Ovary (tissue), 9 donors: ENCODE data around the gene DDR2. TPM values are rescaled to one million over a fixed set of nuclear protein-coding genes. Genes with fewer than 3 reads are reported as not detected.

Experiments
- DNase-seq, 5 donors: peaks; one replicate each; pipeline ENCODE4 v3.0.0-alpha.2; 2019 to 2020
- H3K27ac ChIP-seq, 2 donors: fragments of 200-600 bp; one replicate each; pipeline versions ENCODE4 v1.5.1 to v1.8.0; 2019 to 2022
- H3K27me3 ChIP-seq: fragments of 200-600 bp; one replicate; pipeline ENCODE4 v1.8.0; 2022
- H3K36me3 ChIP-seq: fragments of 200-600 bp; sonication (generic); one replicate; pipeline ENCODE4 v1.5.1; 2019
- H3K4me1 ChIP-seq: one replicate; pipeline ENCODE4 v1.8.1; 2013; ENCODE audit warnings: mild to moderate bottlenecking, moderate library complexity; ENCODE audit not compliant: insufficient read depth
- H3K4me3 ChIP-seq: fragments of 200-600 bp; sonication (generic); one replicate; pipeline ENCODE4 v1.5.1; 2017
- H3K9me3 ChIP-seq, 2 donors: fragments of 200-600 bp in 1 of 2; sonication (generic) in 1 of 2; one replicate each; pipeline versions ENCODE4 v1.5.1 to v1.8.1; 2013 to 2019; ENCODE audit warnings: mild to moderate bottlenecking in 1 of 2, moderate library complexity in 1 of 2
- EP300 ChIP-seq: sonication (generic); formaldehyde crosslinking; IDR thresholded peaks from one replicate; pipeline ENCODE4 v1.6.1; 2017; ENCODE audit warnings: antibody characterized with exemption
- POLR2A ChIP-seq: fragments of 450-650 bp; IDR thresholded peaks from one replicate; pipeline ENCODE4 v1.6.1; 2017; ENCODE audit warnings: antibody characterized with exemption, mild to moderate bottlenecking, moderate library complexity
- WGBS, 3 donors: extraction: QIAGEN DNeasy Blood & Tissue Kit in 1 of 3; methylation state at CpG; one replicate each; pipeline versions ENCODE4 v1.1.5 to v1.1.7; 2013 to 2017; 5-methylcytosine and 5-hydroxymethylcytosine counted together
- intact Hi-C, 4 donors: fragments of 100-400 bp; cut with DNase I; formaldehyde crosslinking; loops; one replicate each; pipeline versions ENCODE4 v1.11.0 to v1.15.1; 2022 to 2023
- polyA plus RNA-seq, 2 donors: library from polyadenylated mRNA; stranded (reverse); fragments of 200-250 nt in 1 of 2; fragments of 350-450 nt in 1 of 2; fragmentation: Illumina TruSeq in 1 of 2; extraction: RNeasy Lipid Tissue Mini Kit (QIAGEN cat#74804) in 1 of 2; gene quantifications; one replicate each; pipeline ENCODE4 v1.2.3, GENCODE V29; 2013 to 2014
- total RNA-seq, 7 donors: library from RNA; depleted of rRNA in 2 of 7; stranded (reverse); fragments of >200 nt in 2 of 7; fragmentation: NEBNext Ultra II Directional in 3 of 7; extraction: Animal tissue kit (Norgen Biotek cat#: 25700) in 3 of 7; gene quantifications; one replicate each; pipeline versions ENCODE4 v1.1.0 to v1.2.4, GENCODE V29; 2016 to 2023
- TF ChIP-seq, protein P1 (sequence below), 3 donors: fragments of 450-650 bp in 2 of 3; fragments of 200-600 bp in 1 of 3; IDR thresholded peaks; one replicate each; pipeline versions ENCODE4 v1.5.1 to v1.8.0; 2016 to 2022; ENCODE audit warnings: antibody characterized with exemption in 3 of 3, mild to moderate bottlenecking in 1 of 3
- donor health status: DM: no; HTN: no; CAD: no; lungs with moderate emphysema.
- donor health status: DM: no; HTN: no; CAD: no.
- donor health status: Bipolar disorder and iron deficiency.
- donor health status: DM: yes; HTN: yes; CAD: no.
- donor health status: DM: no; HTN: no; CAD: no.
- donor health status: DM: yes; HTN: yes; CAD: no.

The DDR2 gene
- total and polyA plus RNA-seq, 9 donors = 25.6 to 143 (median 79.0) TPM

DNA sequence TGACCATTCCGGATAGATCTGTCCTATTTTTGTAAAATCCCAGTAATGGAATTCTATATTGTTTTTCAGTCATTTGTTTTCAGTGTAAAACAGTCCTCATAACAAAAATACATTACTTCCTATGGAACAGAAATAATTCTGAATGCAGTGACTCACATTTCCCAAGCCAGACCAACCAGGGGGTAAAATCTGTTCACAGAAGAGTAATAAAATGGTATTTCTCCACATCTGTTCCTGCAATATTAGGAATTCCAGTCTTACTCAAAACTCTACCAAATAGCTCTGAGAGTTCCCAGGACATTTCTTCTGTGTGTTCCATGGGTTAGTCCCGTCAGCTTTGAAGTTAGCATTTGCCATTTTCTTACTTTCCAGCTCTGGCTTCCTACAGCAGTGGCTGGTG, 2.6 kb upstream of the DDR2 start:
- WGBS, 3 donors = 66 to 75% (median 75%) methylated on average over 2 of the region's 2 CpGs
- Histone ChIP-seq H3K4me3 (no peak overlapping the region), H3K4me1 (peaks cover 13% of the 10 kb centered on the region), H3K27me3 (no peaks in the 10 kb centered on the region), H3K36me3 (no peaks in the 10 kb centered on the region), H3K27ac (peak overlapping the region; percentile 76 to 92), H3K9me3 (no peaks in the 10 kb centered on the region)
- TF ChIP-seq POLR2A = no peak
- TF ChIP-seq EP300 = no peak
- TF ChIP-seq, protein P1, sequence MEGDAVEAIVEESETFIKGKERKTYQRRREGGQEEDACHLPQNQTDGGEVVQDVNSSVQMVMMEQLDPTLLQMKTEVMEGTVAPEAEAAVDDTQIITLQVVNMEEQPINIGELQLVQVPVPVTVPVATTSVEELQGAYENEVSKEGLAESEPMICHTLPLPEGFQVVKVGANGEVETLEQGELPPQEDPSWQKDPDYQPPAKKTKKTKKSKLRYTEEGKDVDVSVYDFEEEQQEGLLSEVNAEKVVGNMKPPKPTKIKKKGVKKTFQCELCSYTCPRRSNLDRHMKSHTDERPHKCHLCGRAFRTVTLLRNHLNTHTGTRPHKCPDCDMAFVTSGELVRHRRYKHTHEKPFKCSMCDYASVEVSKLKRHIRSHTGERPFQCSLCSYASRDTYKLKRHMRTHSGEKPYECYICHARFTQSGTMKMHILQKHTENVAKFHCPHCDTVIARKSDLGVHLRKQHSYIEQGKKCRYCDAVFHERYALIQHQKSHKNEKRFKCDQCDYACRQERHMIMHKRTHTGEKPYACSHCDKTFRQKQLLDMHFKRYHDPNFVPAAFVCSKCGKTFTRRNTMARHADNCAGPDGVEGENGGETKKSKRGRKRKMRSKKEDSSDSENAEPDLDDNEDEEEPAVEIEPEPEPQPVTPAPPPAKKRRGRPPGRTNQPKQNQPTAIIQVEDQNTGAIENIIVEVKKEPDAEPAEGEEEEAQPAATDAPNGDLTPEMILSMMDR (IDR thresholded peaks at IDR 0.05) = no peak
- DNase-seq = no peak
- intact Hi-C loops = loop anchor here in 2 of 4 donors (5.0 to 10.0 kb wide), 2 partner anchors 48 to 65 kb away; no protein-coding TSS in a partner anchor

DNA sequence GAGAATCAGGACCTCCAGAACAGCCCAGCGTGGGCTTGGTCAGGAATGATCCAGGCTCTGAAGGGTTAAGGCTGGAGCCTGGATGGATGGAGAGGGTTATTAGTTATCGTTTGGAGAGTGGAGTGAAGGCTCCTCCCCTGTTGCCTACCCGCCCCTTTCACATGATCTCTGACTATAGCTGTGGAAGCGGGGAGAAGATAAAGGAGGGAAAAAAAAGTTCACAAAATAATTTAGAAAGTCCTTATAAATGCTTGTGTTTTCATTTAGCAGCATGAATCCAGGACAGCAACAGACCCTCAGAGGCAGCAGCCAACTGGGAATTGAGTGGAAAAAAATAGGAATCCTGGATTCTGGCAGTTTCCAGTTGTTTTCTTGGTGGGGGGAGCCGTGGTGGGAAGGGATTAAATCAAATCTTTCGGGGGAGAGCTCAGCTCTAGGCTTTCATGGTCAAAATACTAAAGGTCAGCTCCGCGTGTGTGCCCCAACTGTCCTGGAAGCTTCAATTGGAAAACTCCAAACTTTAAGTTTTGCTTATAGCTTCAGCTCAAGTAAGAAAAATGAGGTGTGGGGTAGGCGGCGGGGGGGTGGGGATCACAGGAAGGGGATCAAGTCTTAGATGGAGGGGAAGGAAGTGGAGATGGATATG, 595 bp upstream of the DDR2 start:
- peak; percentile 53 to 65 (median 59) for DNase-seq
- peaks cover 18% of the 10 kb centered on the region for H3K4me1 ChIP-seq
- H3K9me3 ChIP-seq = no peaks in the 10 kb centered on the region
- H3K27ac ChIP-seq = peak overlapping the region; percentile 76 to 92
- TF ChIP-seq EP300 (no peak), POLR2A (peak; percentile 39)
- TF ChIP-seq, protein P1 (IDR thresholded peaks at IDR 0.05) = peak in 1 of 3 donors; percentile 9
- 3 to 11% (median 3%) methylated on average over 10 of the region's 10 CpGs for WGBS, 3 donors
- H3K36me3 ChIP-seq = no peaks in the 10 kb centered on the region
- peak overlapping the region; percentile 44 for H3K4me3 ChIP-seq
- H3K27me3 ChIP-seq = no peaks in the 10 kb centered on the region
- intact Hi-C loops = loop anchor here in 2 of 4 donors (5.0 to 10.0 kb wide), 2 partner anchors 46 to 63 kb away; no protein-coding TSS in a partner anchor

DNA sequence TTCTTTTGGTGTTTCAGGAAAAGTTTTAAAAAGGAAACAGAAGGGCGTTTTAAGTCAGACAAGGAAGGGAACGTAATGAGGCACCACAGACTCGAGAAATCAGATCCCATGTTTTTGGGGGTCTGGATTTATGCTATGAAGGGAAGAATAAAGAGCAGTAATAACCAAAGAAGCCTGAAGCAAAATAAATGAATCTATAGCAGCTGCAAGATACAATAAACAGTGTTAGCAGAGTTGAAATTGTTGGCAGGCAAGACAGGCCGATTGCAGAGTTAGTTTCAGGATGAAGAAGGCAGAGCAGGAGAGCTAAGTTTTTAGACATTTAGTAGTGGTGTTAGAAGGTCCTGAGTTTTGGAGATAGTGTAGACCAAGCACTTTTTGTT, 425 bp downstream of the DDR2 start:
- H3K36me3 ChIP-seq = no peaks in the 10 kb centered on the region
- no peaks in the 10 kb centered on the region for H3K9me3 ChIP-seq
- intact Hi-C loops = loop anchor here in 2 of 4 donors (5.0 to 10.0 kb wide), 2 partner anchors 45 to 62 kb away; no protein-coding TSS in a partner anchor
- no peaks in the 10 kb centered on the region for H3K27me3 ChIP-seq
- peaks cover 18% of the 10 kb centered on the region for H3K4me1 ChIP-seq
- peak in 1 of 5 donors; percentile 29 for DNase-seq
- peak overlapping the region; percentile 44 for H3K4me3 ChIP-seq
- TF ChIP-seq POLR2A (no peak), EP300 (no peak)
- TF ChIP-seq, protein P1 (IDR thresholded peaks at IDR 0.05) = no peak
- 2 to 9% (median 6%) methylated on average over 4 of the region's 4 CpGs for WGBS, 3 donors
- peak overlapping the region; percentile 76 to 92 for H3K27ac ChIP-seq

DNA sequence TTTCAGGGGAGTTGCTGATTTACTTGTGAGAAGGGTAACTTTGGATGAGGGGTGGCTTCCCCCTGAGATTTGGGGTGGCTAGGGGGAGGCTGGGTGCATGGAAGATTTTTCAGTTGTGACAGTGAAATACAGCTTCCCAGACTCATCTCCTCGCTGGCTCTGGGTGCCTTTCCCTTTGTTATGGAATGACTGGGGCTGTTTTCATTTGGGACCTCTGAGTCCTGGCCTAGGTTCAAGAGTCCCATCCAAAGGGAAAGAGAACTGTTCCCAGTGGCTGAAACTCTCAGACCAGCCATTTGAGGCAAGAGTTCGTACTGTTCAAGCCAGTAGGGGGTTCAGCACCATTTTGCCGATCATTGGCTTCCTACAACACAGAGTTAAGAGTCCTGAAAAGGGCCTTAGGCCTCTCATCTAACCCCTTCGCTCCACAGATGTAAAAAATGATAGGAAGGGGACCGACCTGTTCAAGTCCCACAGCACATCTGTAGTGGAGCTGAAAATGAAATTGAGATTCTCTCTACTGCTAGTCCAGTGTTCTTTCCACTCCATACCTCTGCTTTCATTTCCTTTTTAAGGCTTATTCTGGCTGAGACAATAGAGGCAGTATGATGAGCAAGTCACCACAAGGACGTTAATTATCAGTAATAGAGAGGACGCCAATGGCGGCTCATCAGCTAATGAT, 958 bp downstream of the DDR2 start:
- Histone ChIP-seq H3K9me3 (no peaks in the 10 kb centered on the region), H3K4me1 (peaks cover 18% of the 10 kb centered on the region), H3K36me3 (no peaks in the 10 kb centered on the region), H3K4me3 (peak overlapping the region; percentile 44), H3K27me3 (no peaks in the 10 kb centered on the region), H3K27ac (peak overlapping the region; percentile 76 to 92)
- DNase-seq = peak in 4 of 5 donors; percentile 39 to 55 (median 44)
- intact Hi-C loops = loop anchor here in 2 of 4 donors (5.0 to 10.0 kb wide), 2 partner anchors 44 to 62 kb away; no protein-coding TSS in a partner anchor
- whole genome bisulfite sequencing, 3 donors = 3 to 5% (median 4%) methylated on average over 8 of the region's 8 CpGs
- TF ChIP-seq POLR2A = no peak
- TF ChIP-seq, protein P1 (IDR thresholded peaks at IDR 0.05) = no peak
- no peak for TF ChIP-seq EP300
